ENCODE results near the gene MMADHC. TPM values are rescaled to one million over a fixed set of nuclear protein-coding genes. Genes with fewer than 3 reads are reported as not detected.
A peak's percentile ranks its signal among the peaks of the same experiment; 100 is the strongest.

MMADHC gene
- total and polyA plus RNA-seq, 9 of the 15 experiments (the other 6 are each of a cell fraction or from before 2014, with no cell fraction given) = 187 to 850 (median 271) TPM

DNA sequence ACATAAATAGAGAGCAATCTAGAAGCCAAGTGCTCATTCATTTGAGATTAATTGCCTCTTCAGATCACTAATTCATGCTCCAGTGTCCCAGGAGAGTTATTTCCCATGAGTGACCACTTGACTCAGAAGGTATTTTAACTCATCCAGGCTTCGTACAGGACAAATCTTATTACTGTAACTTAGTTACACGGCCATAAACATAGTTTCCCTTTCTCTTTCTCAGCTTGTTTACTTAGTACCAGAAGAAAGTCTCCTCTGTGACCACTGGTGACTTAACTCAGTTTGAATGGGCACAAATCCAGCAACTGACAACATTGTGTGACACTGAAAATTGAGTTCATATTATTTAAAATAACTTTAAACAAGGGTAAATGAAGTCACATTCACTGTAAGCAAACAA is 25.3 kb downstream of the MMADHC start (continued):
- TF ChIP-seq HMBOX1 (IDR thresholded peaks at IDR 0.05) = peak; percentile 41; the same call in 1 of the 2 replicates

DNA sequence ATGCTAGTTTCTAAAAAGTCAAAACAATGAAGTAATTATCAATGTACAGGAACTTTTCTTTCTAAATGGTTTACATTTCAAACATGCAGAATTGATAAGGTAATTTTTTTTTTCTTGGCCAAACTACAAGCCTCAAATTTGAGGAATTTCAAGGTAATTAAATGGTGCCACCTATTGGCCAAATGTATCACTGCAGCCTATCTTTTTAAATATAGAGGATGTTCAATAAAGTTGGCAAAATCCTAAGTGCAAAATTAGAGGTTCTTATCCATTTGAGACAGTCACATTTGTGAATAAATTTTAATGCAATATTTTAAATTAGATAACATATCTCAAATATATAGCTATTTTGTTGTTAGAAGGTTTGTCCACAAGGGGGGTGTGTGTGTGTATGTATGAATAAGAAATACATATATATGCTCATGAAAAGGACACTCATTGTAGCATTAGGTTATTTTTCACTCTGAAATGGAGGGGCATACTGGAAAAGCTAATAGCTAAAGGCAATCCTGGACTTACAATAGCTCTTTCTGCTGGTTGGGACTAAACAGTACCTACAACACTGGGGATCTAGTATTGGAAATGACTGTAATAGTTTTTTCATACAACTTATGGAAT is 26.2 kb downstream of the MMADHC start:
- intact Hi-C loops (cut with micrococcal nuclease) = loop anchor here (1.0 to 10.0 kb wide), 5 partner anchors 247 to 917 kb away; partner anchors contain the start of gene EPC2
- Histone ChIP-seq H4K20me1 (replicated peaks; ENCODE audit: control insufficient read depth, insufficient read depth, low read length) (no peaks in the 10 kb centered on the region), H3K4me3 (no peak overlapping the region), H3K36me3 (ENCODE audit: control insufficient read depth, insufficient read depth, low read length) (peaks cover 4% of the 10 kb centered on the region; the same call in 1 of the 3 replicates), H3K79me2 (ENCODE audit: control insufficient read depth, insufficient read depth, low read length) (no peaks in the 10 kb centered on the region), H3K4me1 (replicated peaks in 1 of 2; ENCODE audit: control insufficient read depth in 2 of 2, insufficient read depth in 2 of 2, low read length in 2 of 2) (no peaks in the 10 kb centered on the region), H3K4me2 (ENCODE audit: insufficient read depth, low read length) (no peak overlapping the region), H3K27ac (ENCODE audit: extremely low read depth, low read depth, low read length) (no peak overlapping the region), H3K9me3 (replicated peaks; ENCODE audit: control insufficient read depth, insufficient read depth, low read depth, low read length) (no peaks in the 10 kb centered on the region), H3K9ac (ENCODE audit: insufficient read depth in 1 of 2, low read depth in 2 of 2, low read length in 2 of 2) (no peak overlapping the region), H3K9me1 (ENCODE audit: control insufficient read depth, insufficient read depth, low read length) (no peaks in the 10 kb centered on the region), H3K27me3 (ENCODE audit: control insufficient read depth in 2 of 2, insufficient read depth in 2 of 2, low read length in 2 of 2) (peaks cover 0 to 5% of the 10 kb centered on the region in 2 experiments; a peak in 1 of 5 replicates), H2AFZ (ENCODE audit: low read depth, low read length) (no peak overlapping the region)
- no TSS peak for BruUV-seq (replicated peaks)
- ATAC-seq (peak; percentile 32; the same call in 2 of the 3 replicates), DNase-seq (ENCODE audit: extremely low read depth in 1 of 4, low spot score in 3 of 4) (peak; percentile 30 to 56 (median 44)), FAIRE-seq (peak; percentile 72)
- ChIA-PET POLR2A (interaction anchor here (0.7 kb wide), 1 partner anchor 24 kb away, joined by 3 read pairs; no protein-coding TSS in a partner anchor), CTCF (ENCODE audit: low intra/inter-chr PET ratio) (interaction anchor here (0.9 to 3.2 kb wide), 4 partner anchors 10 to 544 kb away, joined by 3 to 24 read pairs (median 5); no protein-coding TSS in a partner anchor)
- in situ Hi-C loops (cut with MboI) = loop anchor here (5.0 to 25.0 kb wide), 2 partner anchors 544 to 899 kb away; no protein-coding TSS in a partner anchor
- TF ChIP-seq ZNF592 (IDR thresholded peaks at IDR 0.05) (0 out of 2 replicates have a peak, but pooled peaks have one; percentile 26), ZNF384 (IDR thresholded peaks at IDR 0.05; ENCODE audit: low read depth, low read length) (peak; percentile 75), TGIF2 (CRISPR knock-in tag; IDR thresholded peaks at IDR 0.05) (no peak), RAD21 (CRISPR knock-in tag; conservative IDR thresholded peaks at IDR 0.05 in 1 of 2, IDR thresholded peaks at IDR 0.05 in 1 of 2) (peak; percentile 85), KAT7 (CRISPR knock-in tag; IDR thresholded peaks at IDR 0.05; ENCODE audit: borderline replicate concordance) (no peak), PTTG1 (tag; IDR thresholded peaks at IDR 0.05; ENCODE audit: low read depth) (no peak), THRA (IDR thresholded peaks at IDR 0.05) (no peak)

Measured in K562 (cell line).